Fibroblast of villous mesenchyme (primary cell): ENCODE measurements around the gene ERC1. TPM values are rescaled to one million over a fixed set of nuclear protein-coding genes. Genes with fewer than 3 reads are reported as not detected.

Source experiments
- DNase-seq: peaks from one replicate; pipeline ENCODE4 v3.0.0-alpha.2; 2010; ENCODE audit warnings: low read depth
- H3K4me3 ChIP-seq: 2 replicates; pipeline ENCODE4 v1.5.1; 2011; ENCODE audit warnings: low read depth, mild to moderate bottlenecking, low read length
- total RNA-seq: library from RNA; depleted of rRNA; stranded (reverse); fragments of >200 nt; gene quantifications from 2 replicates; pipeline ENCODE4 v1.2.3, GENCODE V29; 2012
- TF ChIP-seq, protein P1 (sequence below): IDR thresholded peaks from 2 replicates; pipeline ENCODE4 v1.5.1; 2012; ENCODE audit warnings: low read depth, mild to moderate bottlenecking, low read length; ENCODE audit not compliant: insufficient read depth

Gene ERC1
- total RNA-seq, 1 donor: 49.7 TPM

DNA sequence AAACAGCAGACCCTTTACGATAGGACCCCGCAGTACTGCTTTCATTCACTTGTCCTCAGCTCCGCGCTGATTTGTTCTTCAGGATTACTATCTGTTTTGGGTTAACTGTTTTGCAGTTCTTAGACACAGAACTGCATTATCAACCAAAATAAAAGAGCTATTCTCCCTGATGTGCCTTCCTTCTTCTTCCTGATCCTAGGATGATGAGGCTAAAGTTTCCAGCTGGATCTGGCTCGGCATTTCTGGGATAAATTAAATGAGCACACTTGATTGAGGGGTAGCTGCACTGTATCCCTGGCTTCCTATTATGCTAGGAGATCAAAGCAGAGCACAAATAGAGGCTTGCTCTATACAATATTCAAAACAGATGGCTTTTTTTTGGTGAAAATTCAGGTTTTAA is 437.6 kb downstream of the ERC1 start:
- TF ChIP-seq, protein P1, sequence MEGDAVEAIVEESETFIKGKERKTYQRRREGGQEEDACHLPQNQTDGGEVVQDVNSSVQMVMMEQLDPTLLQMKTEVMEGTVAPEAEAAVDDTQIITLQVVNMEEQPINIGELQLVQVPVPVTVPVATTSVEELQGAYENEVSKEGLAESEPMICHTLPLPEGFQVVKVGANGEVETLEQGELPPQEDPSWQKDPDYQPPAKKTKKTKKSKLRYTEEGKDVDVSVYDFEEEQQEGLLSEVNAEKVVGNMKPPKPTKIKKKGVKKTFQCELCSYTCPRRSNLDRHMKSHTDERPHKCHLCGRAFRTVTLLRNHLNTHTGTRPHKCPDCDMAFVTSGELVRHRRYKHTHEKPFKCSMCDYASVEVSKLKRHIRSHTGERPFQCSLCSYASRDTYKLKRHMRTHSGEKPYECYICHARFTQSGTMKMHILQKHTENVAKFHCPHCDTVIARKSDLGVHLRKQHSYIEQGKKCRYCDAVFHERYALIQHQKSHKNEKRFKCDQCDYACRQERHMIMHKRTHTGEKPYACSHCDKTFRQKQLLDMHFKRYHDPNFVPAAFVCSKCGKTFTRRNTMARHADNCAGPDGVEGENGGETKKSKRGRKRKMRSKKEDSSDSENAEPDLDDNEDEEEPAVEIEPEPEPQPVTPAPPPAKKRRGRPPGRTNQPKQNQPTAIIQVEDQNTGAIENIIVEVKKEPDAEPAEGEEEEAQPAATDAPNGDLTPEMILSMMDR: no peak
- no peak overlapping the region for H3K4me3 ChIP-seq
- no peak for DNase-seq

DNA sequence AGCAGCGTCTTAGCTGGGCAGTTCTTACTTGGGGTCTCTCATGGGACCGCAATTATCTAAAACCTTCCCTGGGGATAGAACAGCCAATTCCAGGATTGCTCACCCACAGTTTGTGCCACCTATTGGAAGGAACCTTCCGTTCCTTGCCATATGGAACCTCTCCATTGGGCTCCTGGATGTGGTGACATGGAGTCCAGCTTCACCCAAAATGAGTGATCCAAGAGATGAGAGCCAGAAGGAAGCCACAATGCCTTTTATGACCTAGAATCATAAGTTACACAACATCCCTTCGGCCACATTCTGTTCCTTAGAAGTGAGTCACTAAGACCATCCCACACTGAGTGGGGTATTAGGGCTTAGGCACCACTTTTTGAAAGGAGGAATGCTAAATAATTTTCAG is 439.0 kb downstream of the ERC1 start:
- H3K4me3 ChIP-seq: no peak overlapping the region
- TF ChIP-seq, protein P1: no peak
- DNase-seq: peak; percentile 88

- TF ChIP-seq, protein P1: no peak
- no peak for DNase-seq
- no peak overlapping the region for H3K4me3 ChIP-seq
These were observed 443.4 kb downstream of the ERC1 start for GRCh38 chr12:1434296-1434955.

GRCh38 chr12:1435044-1435443 is 444.0 kb downstream of the ERC1 start:
- TF ChIP-seq, protein P1: no peak
- H3K4me3 ChIP-seq: no peak overlapping the region
- no peak for DNase-seq

- DNase-seq: peak; percentile 63
- TF ChIP-seq, protein P1: no peak
These were observed 444.4 kb downstream of the ERC1 start for GRCh38 chr12:1435456-1435855.

GRCh38 chr12:1436015-1436414 is 445.0 kb downstream of the ERC1 start:
- TF ChIP-seq, protein P1: no peak
- no peak for DNase-seq
- no peak overlapping the region for H3K4me3 ChIP-seq

More at GRCh38 chr12:1435456-1435855, 444.4 kb downstream of the ERC1 start:
- H3K4me3 ChIP-seq: no peak overlapping the region

- H3K4me3 ChIP-seq: no peak overlapping the region
- no peak for DNase-seq
- TF ChIP-seq, protein P1: no peak
These were observed 446.0 kb downstream of the ERC1 start for GRCh38 chr12:1436981-1437380.
